ENCODE measurements around the gene FNDC3A.

Gene FNDC3A

GRCh38 chr13:48975856-48976575, at the start of gene FNDC3A:
FNDC3A (plus strand) TSS chr13:48975912; CDS start chr13:49006191, 30,279 bp downstream.
- peak; percentile 27 for DNase-seq

GRCh38 chr13:48928757-48929430, 46.8 kb upstream of the FNDC3A start:
- DNase-seq, result no peak

- no peak for DNase-seq
Observed at GRCh38 chr13:48930918-48931317, 44.8 kb upstream of the FNDC3A start.

GRCh38 chr13:48938308-48938943, 37.3 kb upstream of the FNDC3A start:
- no peak for DNase-seq

- no peak for DNase-seq
Observed at GRCh38 chr13:48939728-48940127, 36.0 kb upstream of the FNDC3A start.

- no peak for DNase-seq
Observed at GRCh38 chr13:48942131-48942530, 33.6 kb upstream of the FNDC3A start.

GRCh38 chr13:48944221-48944620, 31.5 kb upstream of the FNDC3A start:
- DNase-seq, result no peak

- no peak for DNase-seq
Observed at GRCh38 chr13:48945626-48946025, 30.1 kb upstream of the FNDC3A start.

- no peak for DNase-seq
Observed at GRCh38 chr13:48946163-48946562, 29.5 kb upstream of the FNDC3A start.

- no peak for DNase-seq
Observed at GRCh38 chr13:48949566-48950500, 25.9 kb upstream of the FNDC3A start.

GRCh38 chr13:48950501-48950875, 25.2 kb upstream of the FNDC3A start:
- DNase-seq, result no peak

GRCh38 chr13:48954081-48954480, 21.6 kb upstream of the FNDC3A start:
- DNase-seq, result no peak

- DNase-seq, result no peak
Observed at GRCh38 chr13:48955536-48955935, 20.2 kb upstream of the FNDC3A start.

GRCh38 chr13:48961379-48961778, 14.3 kb upstream of the FNDC3A start:
- no peak for DNase-seq

GRCh38 chr13:48962281-48962680, 13.4 kb upstream of the FNDC3A start:
- DNase-seq, result no peak

GRCh38 chr13:48965736-48966135, 10.0 kb upstream of the FNDC3A start:
- DNase-seq, result no peak

GRCh38 chr13:48969685-48970084, 6.0 kb upstream of the FNDC3A start:
- no peak for DNase-seq

- no peak for DNase-seq
Observed at GRCh38 chr13:48973845-48974431, 1.8 kb upstream of the FNDC3A start.

GRCh38 chr13:48975101-48975855, 434 bp upstream of the FNDC3A start:
- no peak for DNase-seq

- DNase-seq, result no peak
Observed at GRCh38 chr13:48976576-48977285, 1.0 kb downstream of the FNDC3A start.

- no peak for DNase-seq
Observed at GRCh38 chr13:48977286-48977625, 1.5 kb downstream of the FNDC3A start.

Data from SIG-M5 (cell line).